Keratinocyte (primary cell): Measurements from ENCODE around the gene TMEM45B.

Experiments used
- EZH2 ChIP-seq: IDR thresholded peaks from one replicate; pipeline ENCODE4 v1.6.1; 2012; ENCODE audit warnings: inconsistent platforms, mild to moderate bottlenecking, low read length, moderate library complexity
- TF ChIP-seq, protein P1 (sequence below), 3 experiments: IDR thresholded peaks in 1 of 3; conservative IDR thresholded peaks in 1 of 3; optimal IDR thresholded peaks in 1 of 3; 2 replicates in 2 of 3; 3 replicates in 1 of 3; pipeline versions ENCODE3 to v1.5.1; 2011; ENCODE audit warnings: low read length in 3 of 3, mild to moderate bottlenecking in 3 of 3, moderate library complexity in 2 of 3, control low read depth in 1 of 3, inconsistent platforms in 1 of 3; ENCODE audit not compliant: insufficient read depth in 2 of 3; ENCODE audit errors: extremely low read depth in 1 of 3

DNA sequence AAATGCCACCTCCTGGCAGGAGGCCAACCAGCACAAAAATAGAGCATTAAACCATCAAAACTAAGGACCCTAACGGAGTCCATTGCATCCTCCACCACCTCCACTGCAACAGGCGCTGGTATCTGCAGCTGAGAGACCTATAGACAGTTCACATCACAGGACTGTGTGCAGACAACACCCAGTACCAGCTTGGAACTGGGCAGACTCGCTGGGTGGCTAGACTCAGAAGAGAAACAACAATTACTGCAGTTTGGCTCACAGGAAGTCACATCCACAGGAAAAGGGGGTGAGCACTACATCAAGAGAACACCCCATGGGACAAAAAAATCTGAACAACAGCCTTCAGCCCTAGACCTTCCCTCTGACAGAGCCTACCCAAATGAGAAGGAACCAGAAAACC is 11.6 kb upstream of the TMEM45B start:
- TF ChIP-seq, protein P1, sequence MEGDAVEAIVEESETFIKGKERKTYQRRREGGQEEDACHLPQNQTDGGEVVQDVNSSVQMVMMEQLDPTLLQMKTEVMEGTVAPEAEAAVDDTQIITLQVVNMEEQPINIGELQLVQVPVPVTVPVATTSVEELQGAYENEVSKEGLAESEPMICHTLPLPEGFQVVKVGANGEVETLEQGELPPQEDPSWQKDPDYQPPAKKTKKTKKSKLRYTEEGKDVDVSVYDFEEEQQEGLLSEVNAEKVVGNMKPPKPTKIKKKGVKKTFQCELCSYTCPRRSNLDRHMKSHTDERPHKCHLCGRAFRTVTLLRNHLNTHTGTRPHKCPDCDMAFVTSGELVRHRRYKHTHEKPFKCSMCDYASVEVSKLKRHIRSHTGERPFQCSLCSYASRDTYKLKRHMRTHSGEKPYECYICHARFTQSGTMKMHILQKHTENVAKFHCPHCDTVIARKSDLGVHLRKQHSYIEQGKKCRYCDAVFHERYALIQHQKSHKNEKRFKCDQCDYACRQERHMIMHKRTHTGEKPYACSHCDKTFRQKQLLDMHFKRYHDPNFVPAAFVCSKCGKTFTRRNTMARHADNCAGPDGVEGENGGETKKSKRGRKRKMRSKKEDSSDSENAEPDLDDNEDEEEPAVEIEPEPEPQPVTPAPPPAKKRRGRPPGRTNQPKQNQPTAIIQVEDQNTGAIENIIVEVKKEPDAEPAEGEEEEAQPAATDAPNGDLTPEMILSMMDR (optimal IDR thresholded peaks at IDR 0.05 in 1 of 3, IDR thresholded peaks at IDR 0.05 in 1 of 3, conservative IDR thresholded peaks at IDR 0.05 in 1 of 3; ENCODE audit: extremely low read depth in 1 of 3, insufficient read depth in 2 of 3, low read length in 3 of 3), result no peak
- no peak for TF ChIP-seq EZH2
